Measurements from ENCODE around the gene PLPP1. TPM values are rescaled to one million over a fixed set of nuclear protein-coding genes. Genes with fewer than 3 reads are reported as not detected.
A peak's percentile ranks its signal among the peaks of the same experiment; 100 is the strongest.

Gene PLPP1
- total RNA-seq, 4 donors from 2014 or later, result 26.1 to 140 (median 41.3) TPM

DNA sequence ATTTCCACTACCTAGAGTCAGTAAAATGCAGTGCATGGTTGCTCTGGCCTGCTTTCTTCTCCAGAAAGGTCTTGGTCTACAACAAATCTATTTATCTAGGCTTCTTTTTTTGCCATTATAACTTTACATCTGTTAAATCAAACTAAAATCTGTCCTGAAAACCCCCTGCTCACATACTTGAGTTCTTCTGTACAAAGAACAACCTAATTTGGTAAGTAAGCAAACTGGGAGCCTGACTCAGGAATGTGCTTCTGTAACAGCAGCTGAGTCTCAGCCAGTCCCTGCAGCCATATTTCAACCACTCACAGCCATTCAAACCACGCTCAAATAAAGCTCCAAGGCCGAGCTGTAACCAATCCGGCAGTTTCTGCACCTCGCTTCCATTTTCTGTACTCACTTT, 95.8 kb downstream of the PLPP1 start:
- Histone ChIP-seq H3K9me3 (no peaks in the 10 kb centered on the region), H3K27ac (peak overlapping the region; percentile 74 to 90 (median 82)), H3K27me3 (no peaks in the 10 kb centered on the region), H3K4me3 (no peak overlapping the region), H3K4me1 (peaks cover 12 to 48% (median 23%) of the 10 kb centered on the region in 3 donors), H3K36me3 (peaks cover 0 to 16% (median 5%) of the 10 kb centered on the region in 3 donors)
- no peak for TF ChIP-seq POLR2A (IDR thresholded peaks at IDR 0.05)
- TF ChIP-seq, protein P1, sequence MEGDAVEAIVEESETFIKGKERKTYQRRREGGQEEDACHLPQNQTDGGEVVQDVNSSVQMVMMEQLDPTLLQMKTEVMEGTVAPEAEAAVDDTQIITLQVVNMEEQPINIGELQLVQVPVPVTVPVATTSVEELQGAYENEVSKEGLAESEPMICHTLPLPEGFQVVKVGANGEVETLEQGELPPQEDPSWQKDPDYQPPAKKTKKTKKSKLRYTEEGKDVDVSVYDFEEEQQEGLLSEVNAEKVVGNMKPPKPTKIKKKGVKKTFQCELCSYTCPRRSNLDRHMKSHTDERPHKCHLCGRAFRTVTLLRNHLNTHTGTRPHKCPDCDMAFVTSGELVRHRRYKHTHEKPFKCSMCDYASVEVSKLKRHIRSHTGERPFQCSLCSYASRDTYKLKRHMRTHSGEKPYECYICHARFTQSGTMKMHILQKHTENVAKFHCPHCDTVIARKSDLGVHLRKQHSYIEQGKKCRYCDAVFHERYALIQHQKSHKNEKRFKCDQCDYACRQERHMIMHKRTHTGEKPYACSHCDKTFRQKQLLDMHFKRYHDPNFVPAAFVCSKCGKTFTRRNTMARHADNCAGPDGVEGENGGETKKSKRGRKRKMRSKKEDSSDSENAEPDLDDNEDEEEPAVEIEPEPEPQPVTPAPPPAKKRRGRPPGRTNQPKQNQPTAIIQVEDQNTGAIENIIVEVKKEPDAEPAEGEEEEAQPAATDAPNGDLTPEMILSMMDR (IDR thresholded peaks at IDR 0.05), result no peak
- 80 to 90% methylated on average over 4 of the region's 4 CpGs for WGBS, 2 donors
- intact Hi-C loops (cut with DNase I), result no loop called here
- no peak for DNase-seq

- peak overlapping the region; percentile 74 to 90 (median 82) for H3K27ac ChIP-seq
- intact Hi-C loops (cut with DNase I), result no loop called here
- no peaks in the 10 kb centered on the region for H3K27me3 ChIP-seq
- peaks cover 0 to 16% (median 5%) of the 10 kb centered on the region in 3 donors for H3K36me3 ChIP-seq
- no peak for DNase-seq
- WGBS, 2 donors, result 65 to 83% methylated on average over 2 of the region's 2 CpGs
- no peak for TF ChIP-seq POLR2A (IDR thresholded peaks at IDR 0.05)
- TF ChIP-seq, protein P1 (IDR thresholded peaks at IDR 0.05), result no peak
- no peak overlapping the region for H3K4me3 ChIP-seq
- H3K9me3 ChIP-seq, result peaks cover 0 to 10% (median 0%) of the 10 kb centered on the region in 3 donors
- H3K4me1 ChIP-seq, result peaks cover 12 to 48% (median 23%) of the 10 kb centered on the region in 3 donors
These were observed 96.9 kb downstream of the PLPP1 start for GRCh38 chr5:55437859-55438206.

- TF ChIP-seq, protein P1 (IDR thresholded peaks at IDR 0.05), result no peak
- no peak for TF ChIP-seq POLR2A (IDR thresholded peaks at IDR 0.05)
- intact Hi-C loops (cut with DNase I), result no loop called here
- H3K4me1 ChIP-seq, result peaks cover 12 to 48% (median 23%) of the 10 kb centered on the region in 3 donors
- no peaks in the 10 kb centered on the region for H3K27me3 ChIP-seq
- peaks cover 0 to 16% (median 5%) of the 10 kb centered on the region in 3 donors for H3K36me3 ChIP-seq
- 53 to 62% methylated on average over 1 of the region's 1 CpG for WGBS, 2 donors
- peaks cover 0 to 12% (median 0%) of the 10 kb centered on the region in 3 donors for H3K9me3 ChIP-seq
- peak overlapping the region; percentile 74 to 90 (median 82) for H3K27ac ChIP-seq
- no peak for DNase-seq
- no peak overlapping the region for H3K4me3 ChIP-seq
These were observed 97.3 kb downstream of the PLPP1 start for GRCh38 chr5:55437452-55437851.

- intact Hi-C loops (cut with DNase I), result no loop called here
- TF ChIP-seq, protein P1 (IDR thresholded peaks at IDR 0.05), result no peak
- no peak for TF ChIP-seq POLR2A (IDR thresholded peaks at IDR 0.05)
These were observed 102.2 kb downstream of the PLPP1 start for GRCh38 chr5:55432549-55432948.

DNA sequence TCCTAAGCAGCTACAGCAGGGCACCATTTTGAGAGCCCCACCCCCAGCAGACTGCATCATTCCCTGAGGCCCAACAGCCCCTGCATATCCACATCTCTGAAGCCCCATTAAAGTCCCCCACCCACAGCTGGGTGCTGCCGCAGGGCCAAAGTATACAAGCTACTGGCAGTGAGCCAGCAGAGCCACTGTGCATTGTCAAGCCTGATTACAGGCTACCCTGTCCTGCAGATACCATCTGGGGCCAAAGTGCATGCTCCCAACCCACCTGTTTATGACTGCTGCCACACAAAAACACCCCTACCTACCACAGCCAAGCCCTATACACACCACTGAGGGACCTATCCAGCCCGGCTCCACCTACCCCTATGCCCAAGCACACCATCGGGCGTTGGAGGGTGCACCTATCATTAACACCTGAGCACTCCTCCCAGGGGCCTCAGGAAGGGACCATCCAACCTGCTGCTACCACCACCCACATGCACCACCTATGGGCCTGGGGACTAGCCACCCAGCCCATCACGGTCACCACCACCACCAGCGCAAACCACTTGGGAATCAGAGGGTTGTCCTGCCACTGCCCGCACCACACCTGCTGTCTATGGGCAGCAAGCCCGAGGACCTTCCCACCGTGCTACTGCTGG, 105.0 kb downstream of the PLPP1 start:
- DNase-seq, result no peak
- no peak overlapping the region for H3K4me3 ChIP-seq
- intact Hi-C loops (cut with DNase I), result no loop called here
- H3K27me3 ChIP-seq, result no peaks in the 10 kb centered on the region
- H3K36me3 ChIP-seq, result peaks cover 5 to 56% (median 8%) of the 10 kb centered on the region in 3 donors
- H3K27ac ChIP-seq, result no peak overlapping the region
- no peak for TF ChIP-seq POLR2A (IDR thresholded peaks at IDR 0.05)
- TF ChIP-seq, protein P1 (IDR thresholded peaks at IDR 0.05), result no peak
- H3K4me1 ChIP-seq, result peaks cover 0 to 19% (median 0%) of the 10 kb centered on the region in 3 donors
- H3K9me3 ChIP-seq, result peaks cover 0 to 12% (median 0%) of the 10 kb centered on the region in 3 donors
- 100% methylated on average over 5 of the region's 9 CpGs; no CpG with 5 or more reads in 1 of the 2 donors for WGBS, 2 donors

More at GRCh38 chr5:55432549-55432948, 102.2 kb downstream of the PLPP1 start:
- peaks cover 0 to 12% (median 0%) of the 10 kb centered on the region in 3 donors for H3K9me3 ChIP-seq
- no peak overlapping the region for H3K27ac ChIP-seq
- peaks cover under 1 to 24% (median 6%) of the 10 kb centered on the region in 3 donors for H3K4me1 ChIP-seq
- 93 to 95% methylated on average over 4 of the region's 4 CpGs for WGBS, 2 donors
- H3K27me3 ChIP-seq, result no peaks in the 10 kb centered on the region
- no peak for DNase-seq
- H3K36me3 ChIP-seq, result peaks cover 0 to 35% (median 8%) of the 10 kb centered on the region in 3 donors
- H3K4me3 ChIP-seq, result no peak overlapping the region
